ENCODE measurements around the gene CAMTA1. TPM values are rescaled to one million over a fixed set of nuclear protein-coding genes. Genes with fewer than 3 reads are reported as not detected.

CAMTA1 gene
- total RNA-seq, 1 experiment from 2014 or later = 69.5 TPM

- peaks cover 0 to 3% of the 10 kb centered on the region in 2 experiments; a peak in 1 of 4 replicates for H3K4me1 ChIP-seq (ENCODE audit: control insufficient read depth in 1 of 2, insufficient read depth in 2 of 2, low read length in 2 of 2)
- CTCF ChIA-PET = interaction anchor here (2.3 to 3.9 kb wide), 3 partner anchors 9 to 167 kb away, joined by 6 to 76 read pairs (median 11); no protein-coding TSS in a partner anchor
- no peak overlapping the region for H3K4me2 ChIP-seq (ENCODE audit: low read length)
- H3K27ac ChIP-seq (ENCODE audit: low read depth, low read length) = no peak overlapping the region
- POLR2A ChIA-PET = no interaction called here
- H4K20me1 ChIP-seq (ENCODE audit: insufficient read depth) = no peaks in the 10 kb centered on the region
- H3K27me3 ChIP-seq (ENCODE audit: insufficient read depth, low read length) = no peaks in the 10 kb centered on the region
- intact Hi-C loops (cut with micrococcal nuclease) = loop anchor here (2.0 to 5.0 kb wide), 4 partner anchors 211 to 962 kb away; partner anchors contain the start of gene DNAJC11
- no peaks in the 10 kb centered on the region for H3K79me2 ChIP-seq (ENCODE audit: insufficient read depth, low read length)
- no peaks in the 10 kb centered on the region for H3K36me3 ChIP-seq (ENCODE audit: control insufficient read depth in 1 of 2, insufficient read depth in 2 of 2, low read length in 2 of 2)
- H3K9me2 ChIP-seq (ENCODE audit: insufficient read depth) = no peaks in the 10 kb centered on the region
- ATAC-seq (no peak), DNase-seq (ENCODE audit: low read depth, low spot score) (no peak)
- RAD21 ChIA-PET (ENCODE audit: low non-redundant PET in 1 of 2, low total read pairs in 2 of 2, uncharacterized antibody in 2 of 2, unreplicated experiment in 2 of 2) = no interaction called here
- BruUV-seq (replicated peaks) = no TSS peak
- no peak overlapping the region for H3K4me3 ChIP-seq (replicated peaks in 1 of 2; ENCODE audit: low read depth in 1 of 2, low read length in 2 of 2)
- H3K9ac ChIP-seq (ENCODE audit: low read length) = no peak overlapping the region
- TF ChIP-seq FOSL1 (IDR thresholded peaks at IDR 0.05; ENCODE audit: low read depth) = no peak
- no peak for TF ChIP-seq CTCF (IDR thresholded peaks at IDR 0.05 in 2 of 3, conservative IDR thresholded peaks at IDR 0.05 in 1 of 3; ENCODE audit: borderline replicate concordance in 1 of 3, insufficient read depth in 1 of 3, low read depth in 2 of 3, low read length in 2 of 3)
- TF ChIP-seq TCF7L2 (IDR thresholded peaks at IDR 0.05; ENCODE audit: borderline replicate concordance, extremely low read depth, insufficient read depth, insufficient read length) = no peak
- TF ChIP-seq REST (IDR thresholded peaks at IDR 0.05; ENCODE audit: low read depth) = no peak
- no peak for TF ChIP-seq RAD21 (IDR thresholded peaks at IDR 0.05; ENCODE audit: low read depth)
- no peak for TF ChIP-seq ZFX (IDR thresholded peaks at IDR 0.05)
- TF ChIP-seq EGR1 (IDR thresholded peaks at IDR 0.05; ENCODE audit: low read depth) = no peak
- TF ChIP-seq ELF1 (IDR thresholded peaks at IDR 0.05; ENCODE audit: borderline replicate concordance, low read depth) = no peak
- no peak for TF ChIP-seq JUND (IDR thresholded peaks at IDR 0.05)
- TF ChIP-seq CBX3 (IDR thresholded peaks at IDR 0.05; ENCODE audit: low read depth) = no peak
- no peak for TF ChIP-seq ZBTB33 (IDR thresholded peaks at IDR 0.05; ENCODE audit: extremely low read depth, insufficient replicate concordance, low read length)
- no peak for TF ChIP-seq SRF (IDR thresholded peaks at IDR 0.05; ENCODE audit: low read depth)
- TF ChIP-seq ZNF274 (IDR thresholded peaks at IDR 0.05; ENCODE audit: low read depth, low read length) = no peak
- TF ChIP-seq EZH2 (IDR thresholded peaks at IDR 0.05) = no peak
- TF ChIP-seq YY1 (IDR thresholded peaks at IDR 0.05; ENCODE audit: extremely low read depth, insufficient replicate concordance, low read depth, low read length) = no peak
- TF ChIP-seq POLR2A (IDR thresholded peaks at IDR 0.05; ENCODE audit: borderline replicate concordance, extremely low read depth, insufficient read depth, insufficient read length) = no peak
- TF ChIP-seq MAX (IDR thresholded peaks at IDR 0.05) = no peak
- H3K9me3 ChIP-seq (ENCODE audit: control insufficient read depth in 1 of 2, insufficient read depth in 1 of 2, low read depth in 1 of 2, low read length in 2 of 2) = no peaks in the 10 kb centered on the region
- H2AFZ ChIP-seq (ENCODE audit: low read depth, low read length, poor library complexity, severe bottlenecking) = no peak overlapping the region
Measured at GRCh38 chr1:7209336-7209735, 424.1 kb downstream of the CAMTA1 start.

Measured in HCT116 (cell line).